ENCODE measurements around the gene AMFR.

DNA sequence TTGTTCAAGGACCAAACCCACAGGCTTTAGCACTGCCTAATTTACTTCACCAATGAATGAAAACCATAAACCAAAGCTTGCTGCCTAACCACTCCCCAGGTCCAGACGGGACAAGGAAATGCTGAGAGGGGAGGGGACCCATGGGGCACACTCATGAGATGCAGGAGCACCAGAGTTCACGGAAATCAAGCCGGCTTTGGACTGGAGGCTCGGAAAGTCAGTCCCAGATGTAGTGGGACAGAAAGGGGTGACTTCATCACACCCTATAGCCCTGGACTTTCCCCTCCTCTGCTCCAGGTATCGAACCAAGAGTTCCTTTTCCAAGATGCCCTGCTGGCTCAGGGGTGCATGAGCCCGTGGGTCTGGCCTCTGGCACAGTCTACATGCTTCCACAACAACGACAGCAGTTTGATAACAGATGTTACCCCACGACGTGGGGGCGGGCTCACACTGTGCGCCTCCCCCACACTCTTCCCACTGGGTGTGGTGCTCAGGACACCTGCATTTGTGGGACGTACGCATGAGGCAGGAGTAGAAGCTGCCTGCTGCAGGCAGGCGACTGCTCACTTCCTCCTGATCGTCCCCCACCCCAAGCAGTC, 63.2 kb downstream of the AMFR start:
- TF ChIP-seq, protein P1, sequence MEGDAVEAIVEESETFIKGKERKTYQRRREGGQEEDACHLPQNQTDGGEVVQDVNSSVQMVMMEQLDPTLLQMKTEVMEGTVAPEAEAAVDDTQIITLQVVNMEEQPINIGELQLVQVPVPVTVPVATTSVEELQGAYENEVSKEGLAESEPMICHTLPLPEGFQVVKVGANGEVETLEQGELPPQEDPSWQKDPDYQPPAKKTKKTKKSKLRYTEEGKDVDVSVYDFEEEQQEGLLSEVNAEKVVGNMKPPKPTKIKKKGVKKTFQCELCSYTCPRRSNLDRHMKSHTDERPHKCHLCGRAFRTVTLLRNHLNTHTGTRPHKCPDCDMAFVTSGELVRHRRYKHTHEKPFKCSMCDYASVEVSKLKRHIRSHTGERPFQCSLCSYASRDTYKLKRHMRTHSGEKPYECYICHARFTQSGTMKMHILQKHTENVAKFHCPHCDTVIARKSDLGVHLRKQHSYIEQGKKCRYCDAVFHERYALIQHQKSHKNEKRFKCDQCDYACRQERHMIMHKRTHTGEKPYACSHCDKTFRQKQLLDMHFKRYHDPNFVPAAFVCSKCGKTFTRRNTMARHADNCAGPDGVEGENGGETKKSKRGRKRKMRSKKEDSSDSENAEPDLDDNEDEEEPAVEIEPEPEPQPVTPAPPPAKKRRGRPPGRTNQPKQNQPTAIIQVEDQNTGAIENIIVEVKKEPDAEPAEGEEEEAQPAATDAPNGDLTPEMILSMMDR (IDR thresholded peaks at IDR 0.05) = no peak
- TF ChIP-seq POLR2A (IDR thresholded peaks at IDR 0.05) = no peak

Data from testis (tissue), 2 donors.